HepG2 (cell line): Measurements from ENCODE around the gene THOP1. TPM values are rescaled to one million over a fixed set of nuclear protein-coding genes. Genes with fewer than 3 reads are reported as not detected.

ENCODE experiments used
- BRCA1 ChIP-seq: sonication (generic); formaldehyde crosslinking; IDR thresholded peaks from 2 replicates; pipeline ENCODE4 v1.4.0; 2020; ENCODE audit warnings: missing genetic modification reagents
- ETV5 ChIP-seq: IDR thresholded peaks from 2 replicates; pipeline ENCODE4 v1.6.1; 2018; ENCODE audit warnings: missing biosample characterization, missing genetic modification reagents, inconsistent platforms, borderline replicate concordance
- ETV6 ChIP-seq: sonication (generic); formaldehyde crosslinking; conservative IDR thresholded peaks from 2 replicates; pipeline ENCODE4 v1.4.0; 2020; ENCODE audit warnings: missing genetic modification reagents
- FOSL1 ChIP-seq: sonication (generic); formaldehyde crosslinking; IDR thresholded peaks from 2 replicates; pipeline ENCODE4 v1.9.0; 2021; ENCODE audit warnings: missing genetic modification reagents, borderline replicate concordance
- FOSL2 ChIP-seq: sonication (generic); formaldehyde crosslinking; IDR thresholded peaks from 2 replicates; pipeline ENCODE4 v1.4.0; 2020; ENCODE audit warnings: missing genetic modification reagents
- FOXP1 ChIP-seq, 2 experiments: fragments of 450-650 bp in 1 of 2; IDR thresholded peaks; 2 replicates each; pipeline ENCODE4 v1.6.1; 2017 to 2018; ENCODE audit warnings: antibody characterized with exemption in 1 of 2
- KMT2A ChIP-seq: sonication (generic); formaldehyde crosslinking; IDR thresholded peaks from 2 replicates; pipeline ENCODE4 v1.4.0; 2020; ENCODE audit warnings: missing genetic modification reagents
- MIXL1 ChIP-seq: IDR thresholded peaks from 2 replicates; pipeline ENCODE4 v1.6.1; 2016
- PHB2 ChIP-seq: fragments of 450-650 bp; IDR thresholded peaks from 2 replicates; pipeline ENCODE4 v1.6.1; 2018; ENCODE audit not compliant: partially characterized antibody
- PRMT3 ChIP-seq: sonication (generic); formaldehyde crosslinking; IDR thresholded peaks from 2 replicates; pipeline ENCODE4 v1.8.1; 2022; ENCODE audit warnings: low read depth, mild to moderate bottlenecking, moderate library complexity, missing genetic modification reagents, borderline replicate concordance
- SALL2 ChIP-seq: sonication (generic); formaldehyde crosslinking; IDR thresholded peaks from 2 replicates; pipeline ENCODE4 v1.8.1; 2023; ENCODE audit warnings: mild to moderate bottlenecking, missing genetic modification reagents, inconsistent platforms
- SIN3A ChIP-seq: IDR thresholded peaks from 2 replicates; pipeline ENCODE4 v1.6.1; 2011; ENCODE audit warnings: low read depth, mild to moderate bottlenecking, control low read depth, low read length, borderline replicate concordance
- SRY ChIP-seq: sonication (generic); formaldehyde crosslinking; IDR thresholded peaks from 2 replicates; pipeline ENCODE4 v1.8.0; 2022; ENCODE audit warnings: mild to moderate bottlenecking, missing genetic modification reagents
- YEATS2 ChIP-seq: sonication (generic); formaldehyde crosslinking; IDR thresholded peaks from 2 replicates; pipeline ENCODE4 v1.4.0; 2020; ENCODE audit warnings: missing genetic modification reagents, borderline replicate concordance
- ZNF432 ChIP-seq: sonication (generic); formaldehyde crosslinking; IDR thresholded peaks from 2 replicates; pipeline ENCODE4 v1.5.0; 2020; ENCODE audit warnings: missing genetic modification reagents, mild to moderate bottlenecking, borderline replicate concordance
- ZNF552 ChIP-seq: sonication (generic); formaldehyde crosslinking; IDR thresholded peaks from 2 replicates; pipeline ENCODE4 v1.9.0; 2022; ENCODE audit warnings: missing genetic modification reagents, mild to moderate bottlenecking, borderline replicate concordance
- ZNF629 ChIP-seq: sonication (generic); formaldehyde crosslinking; conservative IDR thresholded peaks from 2 replicates; pipeline ENCODE4 v1.5.0; 2020; ENCODE audit warnings: missing genetic modification reagents
- ZNF652 ChIP-seq: IDR thresholded peaks from 2 replicates; pipeline ENCODE4 v1.6.1; 2016; ENCODE audit warnings: low read depth, borderline replicate concordance
- ZNF782 ChIP-seq: sonication (generic); formaldehyde crosslinking; IDR thresholded peaks from 2 replicates; pipeline ENCODE4 v1.4.0; 2020; ENCODE audit warnings: missing genetic modification reagents, mild to moderate bottlenecking, borderline replicate concordance
- ZSCAN30 ChIP-seq: sonication (generic); formaldehyde crosslinking; IDR thresholded peaks from 2 replicates; pipeline ENCODE4 v1.5.0; 2020; ENCODE audit warnings: mild to moderate bottlenecking, missing genetic modification reagents
- polyA plus RNA-seq, 8 experiments: library from polyadenylated mRNA; depleted of rRNA in 3 of 8; stranded (reverse) in 7 of 8; unstranded in 1 of 8; fragments of >200 nt; fragmentation: Illumina TruSeq in 4 of 8; extraction: Trizol in 4 of 8; gene quantifications; 2 replicates each; pipeline versions ENCODE4 v1.2.1 to v1.2.3, GENCODE V29; 2011 to 2016; ENCODE audit warnings: low read depth in 4 of 8, missing spikeins in 1 of 8, mixed read lengths in 1 of 8; ENCODE audit not compliant: insufficient read depth in 1 of 8
- total RNA-seq, 5 experiments: library from RNA; depleted of rRNA; stranded (reverse); fragments of >200 nt; fragmentation: Illumina TruSeq; extraction: Trizol; gene quantifications; 2 replicates each; pipeline ENCODE4 v1.2.3, GENCODE V29; 2016; ENCODE audit warnings: low read depth in 1 of 5
- TF ChIP-seq, protein P1 (sequence below): sonication (generic); formaldehyde crosslinking; conservative IDR thresholded peaks from 2 replicates; pipeline ENCODE4 v1.8.0; 2022; ENCODE audit warnings: missing genetic modification reagents
- TF ChIP-seq, protein P2 (sequence below): sonication (generic); formaldehyde crosslinking; IDR thresholded peaks from 2 replicates; pipeline ENCODE4 v1.4.0; 2020; ENCODE audit warnings: mild to moderate bottlenecking, low read depth, missing genetic modification reagents
- TF ChIP-seq, protein P3 (sequence below): IDR thresholded peaks from 2 replicates; pipeline ENCODE4 v1.6.1; 2016; ENCODE audit warnings: low read depth, borderline replicate concordance
- TF ChIP-seq, protein P4 (sequence below): sonication (generic); formaldehyde crosslinking; IDR thresholded peaks from 2 replicates; pipeline ENCODE4 v1.5.0; 2020; ENCODE audit warnings: missing genetic modification reagents, mild to moderate bottlenecking, borderline replicate concordance
- TF ChIP-seq, protein P5 (sequence below): sonication (generic); formaldehyde crosslinking; IDR thresholded peaks from 2 replicates; pipeline ENCODE4 v1.8.0; 2022; ENCODE audit warnings: mild to moderate bottlenecking, missing genetic modification reagents, moderate library complexity

Gene THOP1
- total and polyA plus RNA-seq, 2 of the 13 experiments (the other 11 are each of a cell fraction or from before 2014, with no cell fraction given) = 74.4 to 116 TPM

DNA sequence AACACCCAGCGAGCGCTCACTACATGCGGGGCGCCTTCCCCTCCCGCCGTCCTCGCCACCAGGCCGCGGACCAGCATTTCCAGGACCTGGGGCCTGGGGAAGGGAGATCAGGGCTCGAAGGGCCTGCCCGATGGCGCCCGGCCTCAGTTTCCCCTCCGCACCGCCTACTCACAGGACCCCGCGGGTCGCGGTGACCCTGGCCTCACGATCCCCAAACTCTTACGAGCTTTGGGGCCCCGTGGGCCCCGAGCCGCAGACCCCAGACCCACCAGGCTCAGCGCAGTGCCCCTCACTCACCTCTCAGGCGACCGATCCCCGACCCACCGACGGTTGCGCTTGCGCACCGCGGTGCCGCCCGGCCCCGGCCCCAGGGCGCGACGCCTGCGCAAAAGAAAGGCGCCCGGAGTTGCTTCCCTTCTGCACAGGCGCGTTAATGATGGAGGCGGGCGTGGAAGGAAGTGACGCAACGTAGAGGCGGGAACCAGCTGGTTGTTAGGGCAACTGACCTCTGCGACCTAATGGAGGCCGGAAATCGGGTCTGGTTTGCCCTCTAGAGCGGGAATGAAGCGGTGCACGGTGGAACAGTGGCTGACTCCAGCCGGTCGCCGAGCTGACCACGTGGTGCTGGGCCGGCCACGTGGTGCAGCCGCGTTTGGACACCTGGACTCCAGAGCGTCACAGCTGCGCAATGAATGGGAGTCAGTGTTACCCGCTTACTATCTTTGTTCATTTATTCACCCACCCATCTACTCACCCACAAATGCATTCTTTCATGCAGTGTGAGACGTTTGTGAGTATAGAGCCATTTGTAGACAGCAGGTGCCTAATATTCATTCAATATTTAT is 2.1 kb upstream of the THOP1 start, which contains the start of gene SGTA (continued):
- TF ChIP-seq, protein P1, sequence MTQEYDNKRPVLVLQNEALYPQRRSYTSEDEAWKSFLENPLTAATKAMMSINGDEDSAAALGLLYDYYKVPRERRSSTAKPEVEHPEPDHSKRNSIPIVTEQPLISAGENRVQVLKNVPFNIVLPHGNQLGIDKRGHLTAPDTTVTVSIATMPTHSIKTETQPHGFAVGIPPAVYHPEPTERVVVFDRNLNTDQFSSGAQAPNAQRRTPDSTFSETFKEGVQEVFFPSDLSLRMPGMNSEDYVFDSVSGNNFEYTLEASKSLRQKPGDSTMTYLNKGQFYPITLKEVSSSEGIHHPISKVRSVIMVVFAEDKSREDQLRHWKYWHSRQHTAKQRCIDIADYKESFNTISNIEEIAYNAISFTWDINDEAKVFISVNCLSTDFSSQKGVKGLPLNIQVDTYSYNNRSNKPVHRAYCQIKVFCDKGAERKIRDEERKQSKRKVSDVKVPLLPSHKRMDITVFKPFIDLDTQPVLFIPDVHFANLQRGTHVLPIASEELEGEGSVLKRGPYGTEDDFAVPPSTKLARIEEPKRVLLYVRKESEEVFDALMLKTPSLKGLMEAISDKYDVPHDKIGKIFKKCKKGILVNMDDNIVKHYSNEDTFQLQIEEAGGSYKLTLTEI = no peak
- TF ChIP-seq MIXL1 (CRISPR knock-in tag) (peak; percentile 68; the same call in 1 of the 2 replicates), FOSL2 (CRISPR knock-in tag) (peak; percentile 58), PHB2 (no peak), FOSL1 (0 out of 2 replicates have a peak, but pooled peaks have one; percentile 16), ZNF629 (CRISPR knock-in tag) (peak; percentile 64), SALL2 (peak; percentile 73; the same call in 1 of the 2 replicates), KMT2A (CRISPR knock-in tag) (peak; percentile 80; the same call in 1 of the 2 replicates), SRY (CRISPR knock-in tag) (peak; percentile 94), SIN3A (peak; percentile 95), YEATS2 (CRISPR knock-in tag) (peak; percentile 94), BRCA1 (CRISPR knock-in tag) (peak; percentile 96; the same call in 1 of the 2 replicates), ZNF782 (CRISPR knock-in tag) (peak; percentile 86; the same call in 1 of the 2 replicates), ETV6 (CRISPR knock-in tag) (0 out of 2 replicates have a peak, but pooled peaks have one; percentile 36), ETV5 (CRISPR knock-in tag) (peak; percentile 85), ZNF552 (peak; percentile 99), ZSCAN30 (no peak), FOXP1 (IDR thresholded peaks at IDR 0.05) (no peak), FOXP1 (CRISPR knock-in tag; IDR thresholded peaks at IDR 0.05) (no peak), ZNF652 (CRISPR knock-in tag) (peak; percentile 45; the same call in 1 of the 2 replicates), PRMT3 (peak; percentile 98; the same call in 1 of the 2 replicates), ZNF432 (CRISPR knock-in tag) (no peak)
- TF ChIP-seq, protein P2, sequence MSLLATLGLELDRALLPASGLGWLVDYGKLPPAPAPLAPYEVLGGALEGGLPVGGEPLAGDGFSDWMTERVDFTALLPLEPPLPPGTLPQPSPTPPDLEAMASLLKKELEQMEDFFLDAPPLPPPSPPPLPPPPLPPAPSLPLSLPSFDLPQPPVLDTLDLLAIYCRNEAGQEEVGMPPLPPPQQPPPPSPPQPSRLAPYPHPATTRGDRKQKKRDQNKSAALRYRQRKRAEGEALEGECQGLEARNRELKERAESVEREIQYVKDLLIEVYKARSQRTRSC (CRISPR knock-in tag) = no peak
- TF ChIP-seq, protein P3, sequence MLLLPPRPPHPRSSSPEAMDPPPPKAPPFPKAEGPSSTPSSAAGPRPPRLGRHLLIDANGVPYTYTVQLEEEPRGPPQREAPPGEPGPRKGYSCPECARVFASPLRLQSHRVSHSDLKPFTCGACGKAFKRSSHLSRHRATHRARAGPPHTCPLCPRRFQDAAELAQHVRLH (CRISPR knock-in tag) = peak; percentile 93
- TF ChIP-seq, protein P4, sequence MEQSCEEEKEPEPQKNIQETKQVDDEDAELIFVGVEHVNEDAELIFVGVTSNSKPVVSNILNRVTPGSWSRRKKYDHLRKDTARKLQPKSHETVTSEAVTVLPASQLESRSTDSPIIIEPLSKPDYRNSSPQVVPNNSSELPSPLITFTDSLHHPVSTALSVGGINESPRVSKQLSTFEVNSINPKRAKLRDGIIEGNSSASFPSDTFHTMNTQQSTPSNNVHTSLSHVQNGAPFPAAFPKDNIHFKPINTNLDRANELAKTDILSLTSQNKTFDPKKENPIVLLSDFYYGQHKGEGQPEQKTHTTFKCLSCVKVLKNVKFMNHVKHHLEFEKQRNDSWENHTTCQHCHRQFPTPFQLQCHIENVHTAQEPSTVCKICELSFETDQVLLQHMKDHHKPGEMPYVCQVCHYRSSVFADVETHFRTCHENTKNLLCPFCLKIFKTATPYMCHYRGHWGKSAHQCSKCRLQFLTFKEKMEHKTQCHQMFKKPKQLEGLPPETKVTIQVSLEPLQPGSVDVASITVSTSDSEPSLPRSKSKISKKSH (CRISPR knock-in tag) = peak; percentile 98
- TF ChIP-seq, protein P5, sequence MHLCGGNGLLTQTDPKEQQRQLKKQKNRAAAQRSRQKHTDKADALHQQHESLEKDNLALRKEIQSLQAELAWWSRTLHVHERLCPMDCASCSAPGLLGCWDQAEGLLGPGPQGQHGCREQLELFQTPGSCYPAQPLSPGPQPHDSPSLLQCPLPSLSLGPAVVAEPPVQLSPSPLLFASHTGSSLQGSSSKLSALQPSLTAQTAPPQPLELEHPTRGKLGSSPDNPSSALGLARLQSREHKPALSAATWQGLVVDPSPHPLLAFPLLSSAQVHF (CRISPR knock-in tag) = peak; percentile 98
